Measurements from ENCODE around the gene NKAPL. TPM values are rescaled to one million over a fixed set of nuclear protein-coding genes. Genes with fewer than 3 reads are reported as not detected.

Gene NKAPL
- total and polyA plus RNA-seq, 2 of the 13 experiments (the other 11 are each of a cell fraction or from before 2014, with no cell fraction given): not detected

- TF ChIP-seq SOX13 (IDR thresholded peaks at IDR 0.05) (peak; percentile 59; the same call in 1 of the 2 replicates), SOX13 (CRISPR knock-in tag; conservative IDR thresholded peaks at IDR 0.05 in 1 of 2, IDR thresholded peaks at IDR 0.05 in 1 of 2) (peak in 1 of 2 experiments; percentile 90; a peak in 2 of 4 replicates), NBN (conservative IDR thresholded peaks at IDR 0.05) (no peak), ZFP36L1 (CRISPR knock-in tag; IDR thresholded peaks at IDR 0.05) (no peak), GMEB2 (CRISPR knock-in tag; IDR thresholded peaks at IDR 0.05; ENCODE audit: low read depth) (peak; percentile 53; the same call in 1 of the 2 replicates), CBX1 (IDR thresholded peaks at IDR 0.05; ENCODE audit: low read depth) (peak; percentile 72), ZMYM4 (CRISPR knock-in tag; IDR thresholded peaks at IDR 0.05) (peak; percentile 86), E2F2 (CRISPR knock-in tag; IDR thresholded peaks at IDR 0.05; ENCODE audit: borderline replicate concordance) (no peak), POLR2G (IDR thresholded peaks at IDR 0.05; ENCODE audit: low read depth, low read length) (peak; percentile 92), PATZ1 (CRISPR knock-in tag; IDR thresholded peaks at IDR 0.05) (peak; percentile 80), SSRP1 (CRISPR knock-in tag; IDR thresholded peaks at IDR 0.05) (peak; percentile 81; the same call in 1 of the 2 replicates), ZC3H4 (CRISPR knock-in tag; IDR thresholded peaks at IDR 0.05; ENCODE audit: borderline replicate concordance) (no peak), SP5 (CRISPR knock-in tag; IDR thresholded peaks at IDR 0.05; ENCODE audit: borderline replicate concordance, low read depth) (no peak), CHCHD3 (CRISPR knock-in tag; IDR thresholded peaks at IDR 0.05) (0 out of 2 replicates have a peak, but pooled peaks have one; percentile 11), YY1 (IDR thresholded peaks at IDR 0.05; ENCODE audit: insufficient read depth, insufficient replicate concordance, low read depth, low read length) (peak; percentile 95), HNRNPUL1 (IDR thresholded peaks at IDR 0.05; ENCODE audit: low read depth, low read length) (no peak), ZNF205 (CRISPR knock-in tag; IDR thresholded peaks at IDR 0.05) (peak; percentile 93; the same call in 1 of the 2 replicates)
Measured at GRCh38 chr6:28225056-28225834, 33.9 kb upstream of the NKAPL start, which contains the start of gene ZSCAN9 (continued).

Data from HepG2 (cell line).